ENCODE measurements around the gene ALCAM.

The ALCAM gene

DNA sequence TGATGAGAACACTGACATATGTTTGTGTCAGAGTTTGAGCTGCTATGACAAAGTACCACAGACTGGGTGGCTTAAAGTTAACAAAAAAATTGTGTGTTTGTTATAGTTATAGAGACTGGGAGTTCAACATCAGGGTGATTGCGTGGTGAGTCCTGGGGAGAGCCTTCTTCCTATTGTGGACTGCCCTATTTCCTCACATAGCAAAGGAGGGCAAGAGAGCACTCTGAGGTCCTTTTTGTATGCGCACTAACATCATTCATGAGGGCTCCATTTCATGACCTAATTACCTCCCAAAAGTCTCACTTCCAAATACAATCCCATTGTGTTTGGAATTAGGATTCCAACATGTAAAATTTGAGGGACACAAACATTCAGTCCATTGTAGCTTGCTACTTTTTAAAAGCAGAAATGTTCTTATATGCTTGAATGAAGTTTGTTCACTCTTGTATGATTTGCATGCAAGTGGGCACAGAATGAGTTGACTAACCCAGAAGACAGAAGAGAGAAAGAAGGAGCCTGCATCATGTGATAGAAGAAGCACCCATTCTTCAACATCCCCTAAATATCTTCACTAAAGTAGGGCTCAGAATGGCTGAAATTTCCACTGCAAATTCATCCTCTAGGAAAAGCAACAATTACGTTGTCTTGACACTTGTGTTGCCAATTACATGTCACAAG, 18.9 kb upstream of the ALCAM start:
- H3K4me3 ChIP-seq (ENCODE audit: low read depth, low read length) = no peak overlapping the region
- no peak for TF ChIP-seq CTCF (conservative IDR thresholded peaks at IDR 0.05; ENCODE audit: low read depth, low read length)
- no peak for DNase-seq (ENCODE audit: low read depth)

GRCh38 chr3:105348307-105348706, 18.4 kb upstream of the ALCAM start:
- no peak overlapping the region for H3K4me3 ChIP-seq (ENCODE audit: low read depth, low read length)
- TF ChIP-seq CTCF (conservative IDR thresholded peaks at IDR 0.05; ENCODE audit: low read depth, low read length) = no peak
- no peak for DNase-seq (ENCODE audit: low read depth)

DNA sequence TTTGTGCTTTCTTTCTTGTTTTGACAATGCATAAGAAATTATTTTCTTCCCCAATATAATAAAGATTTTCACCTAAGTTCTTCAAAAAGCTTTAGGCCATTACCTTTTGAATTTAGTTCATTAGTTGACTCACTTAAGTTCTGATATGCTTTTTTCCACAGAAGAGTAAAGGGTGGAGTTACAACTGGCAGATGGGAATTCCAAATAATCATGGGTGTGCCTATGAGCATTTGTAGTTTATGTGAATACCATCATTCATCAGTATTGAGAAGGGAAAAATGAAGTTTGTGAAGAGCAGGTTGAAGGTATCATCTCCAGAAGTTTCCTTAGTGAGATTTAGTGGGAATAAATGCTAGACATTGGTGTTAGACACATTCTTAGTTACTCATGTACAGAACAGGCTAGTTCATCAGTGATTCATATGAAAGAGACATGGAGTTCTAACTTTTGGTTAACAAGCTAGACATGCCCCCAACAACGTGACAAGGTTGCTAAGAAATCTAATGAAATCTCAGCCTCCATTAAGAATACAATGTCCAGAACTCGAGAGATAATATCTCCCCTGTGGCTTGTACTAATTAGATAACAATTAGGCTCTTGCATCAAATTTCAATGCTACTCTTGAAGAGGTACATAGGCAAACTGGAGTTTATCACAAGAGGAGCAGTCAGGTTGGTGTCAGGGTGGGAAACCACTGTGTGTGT, 16.9 kb upstream of the ALCAM start:
- no peak for DNase-seq (ENCODE audit: low read depth)
- no peak for TF ChIP-seq CTCF (conservative IDR thresholded peaks at IDR 0.05; ENCODE audit: low read depth, low read length)
- no peak overlapping the region for H3K4me3 ChIP-seq (ENCODE audit: low read depth, low read length)

- no peak overlapping the region for H3K4me3 ChIP-seq (ENCODE audit: low read depth, low read length)
- no peak for TF ChIP-seq CTCF (conservative IDR thresholded peaks at IDR 0.05; ENCODE audit: low read depth, low read length)
- DNase-seq (ENCODE audit: low read depth) = peak; percentile 80
These were observed 14.9 kb upstream of the ALCAM start for GRCh38 chr3:105351821-105352220.

DNA sequence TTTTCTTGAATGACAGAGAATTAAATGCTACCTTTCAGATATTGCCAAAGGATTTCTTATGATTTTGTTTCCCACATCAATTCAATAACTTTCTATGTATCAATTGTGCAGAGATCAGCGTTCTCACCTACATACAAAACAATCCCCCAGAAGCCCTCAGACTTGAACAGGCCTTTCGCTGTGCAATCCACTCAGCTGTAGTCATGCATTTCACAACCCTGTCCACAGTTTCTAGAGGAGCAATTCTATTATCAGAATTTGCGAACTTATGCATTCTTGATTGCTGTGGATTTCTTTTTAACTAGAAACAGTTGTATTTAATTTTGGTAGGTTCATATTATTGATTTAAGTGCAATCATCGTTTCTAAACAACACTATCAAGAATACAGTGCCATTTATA, 13.7 kb upstream of the ALCAM start:
- peak; percentile 81 for DNase-seq (ENCODE audit: low read depth)
- no peak for TF ChIP-seq CTCF (conservative IDR thresholded peaks at IDR 0.05; ENCODE audit: low read depth, low read length)
- H3K4me3 ChIP-seq (ENCODE audit: low read depth, low read length) = no peak overlapping the region

DNA sequence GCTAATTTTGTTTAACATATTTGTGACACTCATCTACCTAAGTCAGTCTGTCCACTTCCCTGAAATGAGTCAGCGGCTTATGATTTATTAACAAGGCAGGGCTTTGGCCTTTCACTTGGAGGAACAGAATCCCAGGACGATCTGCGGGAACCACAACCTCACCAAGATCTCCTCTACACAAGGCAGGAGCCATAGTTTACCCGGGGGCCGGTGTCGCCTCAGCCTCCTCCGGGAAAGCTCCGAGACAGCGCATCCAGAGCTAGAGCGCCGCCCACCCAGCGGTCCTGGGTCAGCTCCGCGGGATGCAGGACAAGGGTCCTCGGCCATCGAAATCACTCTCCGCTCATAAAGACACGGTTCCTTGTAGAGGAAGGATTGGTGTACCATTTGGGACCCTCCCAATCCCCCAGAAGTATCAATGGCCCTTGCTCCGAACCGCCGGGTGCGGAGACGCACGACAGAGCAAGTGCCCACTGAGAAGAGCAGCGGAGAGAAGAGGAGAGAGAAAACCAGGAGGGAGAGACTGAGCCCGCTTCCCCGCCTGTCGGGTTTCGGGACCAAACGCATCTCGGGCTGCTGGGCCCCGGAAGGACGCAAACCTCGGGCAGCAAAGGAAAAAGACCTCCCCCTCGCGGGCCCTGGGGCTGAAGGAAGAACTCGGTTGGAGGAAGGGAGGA, 13.1 kb upstream of the ALCAM start:
- DNase-seq (ENCODE audit: low read depth) = peak; percentile 78
- peak; percentile 36 for TF ChIP-seq CTCF (conservative IDR thresholded peaks at IDR 0.05; ENCODE audit: low read depth, low read length)

More for the DNA sequence above, 13.1 kb upstream of the ALCAM start:
- peak overlapping the region; percentile 55 for H3K4me3 ChIP-seq (ENCODE audit: low read depth, low read length)
